Measurements from ENCODE around the gene TMEM132D. TPM values are rescaled to one million over a fixed set of nuclear protein-coding genes. Genes with fewer than 3 reads are reported as not detected.

The TMEM132D gene
- total RNA-seq, 1 experiment from 2014 or later = not detected

- POLR2A ChIA-PET = no interaction called here
- no peaks in the 10 kb centered on the region for H3K27me3 ChIP-seq (ENCODE audit: control insufficient read depth, insufficient read depth, low read length)
- in situ Hi-C loops (cut with HindIII; ENCODE audit: low pct_unique_long_range_greater_than_20kb, low sequenced_read_pairs) = no loop called here
- TF ChIP-seq POLR2AphosphoS5 (IDR thresholded peaks at IDR 0.05; ENCODE audit: low read depth, low read length) (no peak), SIN3A (IDR thresholded peaks at IDR 0.05; ENCODE audit: borderline replicate concordance, insufficient read depth, low read depth, low read length) (no peak), TCF7L2 (IDR thresholded peaks at IDR 0.05; ENCODE audit: low read depth, low read length) (no peak), REST (IDR thresholded peaks at IDR 0.05; ENCODE audit: insufficient read depth in 1 of 2, low read depth in 2 of 2, low read length in 1 of 2) (no peak), CTCF (IDR thresholded peaks at IDR 0.05) (no peak)
- intact Hi-C loops (cut with micrococcal nuclease; ENCODE audit: unreplicated experiment) = no loop called here
- DNase-seq (ENCODE audit: low read depth, low spot score) = no peak
- no peak overlapping the region for H3K4me3 ChIP-seq (ENCODE audit: low read depth in 2 of 2, low read length in 2 of 2)
- no peaks in the 10 kb centered on the region for H3K4me1 ChIP-seq (ENCODE audit: control insufficient read depth, insufficient read depth, low read length)
- CTCF ChIA-PET = no interaction called here
- no peaks in the 10 kb centered on the region for H3K36me3 ChIP-seq (ENCODE audit: control insufficient read depth, insufficient read depth, low read length)
- ATAC-seq = no peak
- BruUV-seq (replicated peaks) = no TSS peak
- H3K27ac ChIP-seq (ENCODE audit: low read length) = no peak overlapping the region
- H3K9me3 ChIP-seq (ENCODE audit: control insufficient read depth, insufficient read depth, low read depth, low read length) = no peaks in the 10 kb centered on the region
Measured at GRCh38 chr12:129746318-129746717, 157.5 kb downstream of the TMEM132D start.

GRCh38 chr12:129729170-129729569 is 174.7 kb downstream of the TMEM132D start:
- ChIA-PET CTCF (no interaction called here), POLR2A (no interaction called here)
- Histone ChIP-seq H3K4me3 (ENCODE audit: low read depth in 2 of 2, low read length in 2 of 2) (no peak overlapping the region), H3K27me3 (ENCODE audit: control insufficient read depth, insufficient read depth, low read length) (no peaks in the 10 kb centered on the region), H3K4me1 (ENCODE audit: control insufficient read depth, insufficient read depth, low read length) (no peaks in the 10 kb centered on the region), H3K36me3 (ENCODE audit: control insufficient read depth, insufficient read depth, low read length) (no peaks in the 10 kb centered on the region), H3K9me3 (ENCODE audit: control insufficient read depth, insufficient read depth, low read depth, low read length) (no peaks in the 10 kb centered on the region), H3K27ac (ENCODE audit: low read length) (no peak overlapping the region)
- BruUV-seq (replicated peaks) = no TSS peak
- intact Hi-C loops (cut with micrococcal nuclease; ENCODE audit: unreplicated experiment) = no loop called here
- no peak for ATAC-seq
- no peak for DNase-seq (ENCODE audit: low read depth, low spot score)
- in situ Hi-C loops (cut with HindIII; ENCODE audit: low pct_unique_long_range_greater_than_20kb, low sequenced_read_pairs) = no loop called here
- TF ChIP-seq REST (IDR thresholded peaks at IDR 0.05; ENCODE audit: insufficient read depth in 1 of 2, low read depth in 2 of 2, low read length in 1 of 2) (no peak), POLR2AphosphoS5 (IDR thresholded peaks at IDR 0.05; ENCODE audit: low read depth, low read length) (no peak), SIN3A (IDR thresholded peaks at IDR 0.05; ENCODE audit: borderline replicate concordance, insufficient read depth, low read depth, low read length) (no peak), CTCF (IDR thresholded peaks at IDR 0.05) (no peak), TCF7L2 (IDR thresholded peaks at IDR 0.05; ENCODE audit: low read depth, low read length) (no peak)
